Spleen (tissue), 7 donors: ENCODE measurements around the gene PCDHA5.
"Not testable (repeated sequence)": the region's sequence is repeated elsewhere in the genome, so short reads cannot be mapped to it uniquely, and the experiment has no call there.

Experiments used
- POLR2A ChIP-seq, 3 donors: fragments of 450-650 bp; IDR thresholded peaks; one replicate each; pipeline ENCODE4 v1.5.1; 2017; ENCODE audit warnings: antibody characterized with exemption in 3 of 3, mild to moderate bottlenecking in 1 of 3
- TF ChIP-seq, protein P1 (sequence below), 11 experiments: fragments of 200-600 bp in 7 of 11; fragments of 450-650 bp in 4 of 11; sonication (generic) in 4 of 11; IDR thresholded peaks in 8 of 11; conservative IDR thresholded peaks in 3 of 11; 1 replicate in 7 of 11; 2 replicates in 4 of 11; pipeline versions ENCODE4 v1.4.0 to v1.8.0; 2016 to 2021; ENCODE audit warnings: antibody characterized with exemption in 11 of 11, inconsistent platforms in 4 of 11, mild to moderate bottlenecking in 1 of 11
- donor health status: DM: no; HTN: no; CAD: no; lungs with moderate emphysema.
- donor health status: DM: no; HTN: no; CAD: no.
- donor health status: DM: no; HTN: no; CAD: no.

- TF ChIP-seq POLR2A (IDR thresholded peaks at IDR 0.05), result not testable (repeated sequence)
- TF ChIP-seq, protein P1, sequence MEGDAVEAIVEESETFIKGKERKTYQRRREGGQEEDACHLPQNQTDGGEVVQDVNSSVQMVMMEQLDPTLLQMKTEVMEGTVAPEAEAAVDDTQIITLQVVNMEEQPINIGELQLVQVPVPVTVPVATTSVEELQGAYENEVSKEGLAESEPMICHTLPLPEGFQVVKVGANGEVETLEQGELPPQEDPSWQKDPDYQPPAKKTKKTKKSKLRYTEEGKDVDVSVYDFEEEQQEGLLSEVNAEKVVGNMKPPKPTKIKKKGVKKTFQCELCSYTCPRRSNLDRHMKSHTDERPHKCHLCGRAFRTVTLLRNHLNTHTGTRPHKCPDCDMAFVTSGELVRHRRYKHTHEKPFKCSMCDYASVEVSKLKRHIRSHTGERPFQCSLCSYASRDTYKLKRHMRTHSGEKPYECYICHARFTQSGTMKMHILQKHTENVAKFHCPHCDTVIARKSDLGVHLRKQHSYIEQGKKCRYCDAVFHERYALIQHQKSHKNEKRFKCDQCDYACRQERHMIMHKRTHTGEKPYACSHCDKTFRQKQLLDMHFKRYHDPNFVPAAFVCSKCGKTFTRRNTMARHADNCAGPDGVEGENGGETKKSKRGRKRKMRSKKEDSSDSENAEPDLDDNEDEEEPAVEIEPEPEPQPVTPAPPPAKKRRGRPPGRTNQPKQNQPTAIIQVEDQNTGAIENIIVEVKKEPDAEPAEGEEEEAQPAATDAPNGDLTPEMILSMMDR (IDR thresholded peaks at IDR 0.05 in 8 of 11, conservative IDR thresholded peaks at IDR 0.05 in 3 of 11), result not testable (repeated sequence)
Observed at GRCh38 chr5:140796072-140796717, 25.2 kb upstream of the PCDHA5 start.
